HG02943 (cell line): ENCODE measurements around the gene UNC5C.
A peak's percentile ranks its signal among the peaks of the same experiment; 100 is the strongest.

Experiments
- ATAC-seq: cut with Tn5 transposase; IDR thresholded peaks from one replicate; pipeline ENCODE4 v1.9.1; 2021; ENCODE audit warnings: mild to moderate bottlenecking, low read depth, moderate library complexity; ENCODE audit not compliant: unreplicated experiment

The UNC5C gene

DNA sequence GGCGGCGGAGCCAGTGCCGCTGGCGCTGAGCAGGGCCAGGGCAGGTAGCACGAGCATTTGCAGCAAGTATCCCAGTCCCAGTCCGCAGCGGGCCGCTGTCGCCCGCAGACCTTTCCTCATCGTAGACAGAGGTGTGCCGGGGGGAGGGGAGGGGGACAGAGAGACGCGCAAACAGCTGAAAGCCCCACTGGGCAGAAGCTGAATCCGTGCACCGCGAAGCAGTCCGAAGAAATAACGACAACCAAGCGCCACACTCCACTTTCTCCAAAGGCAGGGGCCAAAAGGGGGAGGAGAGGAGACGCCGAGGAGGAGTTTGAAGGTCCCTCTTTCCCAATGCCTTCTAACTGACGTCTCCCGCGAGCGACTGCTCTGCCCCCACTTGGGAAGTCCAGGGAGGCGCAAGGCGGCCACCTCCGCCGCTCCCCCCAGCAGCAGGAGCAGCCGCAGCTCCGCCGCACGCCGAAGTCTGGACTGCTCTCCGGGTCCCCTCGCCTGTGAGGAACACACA, at the start of gene UNC5C:
Gene UNC5C (minus strand): TSS at position 236 of the 508 bp plus-strand sequence.
- no peak for ATAC-seq

- ATAC-seq = no peak
These were observed 47.9 kb upstream of the UNC5C start for GRCh38 chr4:95596676-95597075.

- no peak for ATAC-seq
These were observed 45.9 kb upstream of the UNC5C start for GRCh38 chr4:95594629-95595028.

- no peak for ATAC-seq
These were observed 45.2 kb upstream of the UNC5C start for GRCh38 chr4:95594013-95594412.

DNA sequence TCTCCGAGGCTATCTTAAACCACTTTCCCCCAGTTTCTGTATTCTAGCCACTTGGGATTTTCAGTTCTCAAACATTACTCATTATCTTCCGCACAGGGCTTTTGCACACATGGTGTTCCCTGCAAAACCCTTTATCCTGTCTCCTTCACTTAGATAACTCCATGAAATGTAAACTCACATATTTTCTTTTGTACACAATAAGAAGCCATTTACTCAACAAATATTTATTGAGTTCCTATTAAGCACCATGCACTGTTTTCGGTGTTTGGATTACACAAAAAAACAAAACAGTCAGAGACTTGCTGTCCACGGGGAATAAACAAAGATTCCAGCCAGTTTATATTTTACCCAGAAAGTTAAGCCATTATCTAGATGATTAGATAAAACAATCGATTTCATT, 42.5 kb upstream of the UNC5C start:
- ATAC-seq = no peak

GRCh38 chr4:95590615-95591014, 41.8 kb upstream of the UNC5C start:
- no peak for ATAC-seq

- no peak for ATAC-seq
These were observed 36.4 kb upstream of the UNC5C start for GRCh38 chr4:95585016-95585695.

DNA sequence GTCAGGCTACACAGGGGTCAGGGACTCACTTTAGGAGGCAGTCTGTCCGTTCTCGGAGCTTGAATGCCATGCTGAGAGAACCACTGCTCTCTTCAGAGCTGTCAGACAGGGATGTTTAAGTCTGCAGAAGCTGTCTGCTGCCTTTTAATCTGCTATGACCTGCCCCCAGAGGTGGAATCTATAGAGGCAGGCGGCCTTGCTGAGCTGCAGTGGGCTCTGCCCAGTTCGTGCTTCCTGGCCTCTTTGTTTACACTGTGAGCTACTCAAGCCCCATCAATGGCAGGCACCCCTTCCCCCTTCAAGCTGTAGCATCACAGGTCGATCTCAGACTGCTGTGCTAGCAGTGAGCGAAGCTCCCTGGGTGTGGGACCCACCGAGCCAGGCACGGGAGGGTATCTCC, 31.5 kb upstream of the UNC5C start:
- no peak for ATAC-seq

- no peak for ATAC-seq
These were observed 23.7 kb upstream of the UNC5C start for GRCh38 chr4:95572304-95572991.

DNA sequence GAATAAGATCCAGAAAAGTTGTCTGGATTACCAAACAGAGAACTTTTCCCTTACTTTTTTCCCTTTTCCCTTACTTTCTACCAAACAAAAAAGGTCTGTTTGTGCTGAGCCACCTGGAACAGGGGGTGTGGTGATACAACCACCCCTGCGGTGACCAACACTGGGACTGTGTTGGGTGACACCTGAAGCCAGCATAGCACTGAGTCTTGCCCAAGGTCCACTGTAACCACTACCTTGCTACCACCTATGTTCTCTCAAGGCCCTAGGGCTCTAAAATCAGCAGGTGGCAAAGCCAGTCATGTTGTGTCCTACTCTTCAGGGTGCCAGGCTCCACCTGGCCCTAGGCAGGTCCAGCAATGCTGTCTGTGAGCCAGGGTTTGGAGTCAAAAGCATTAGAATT, 22.8 kb upstream of the UNC5C start:
- no peak for ATAC-seq

DNA sequence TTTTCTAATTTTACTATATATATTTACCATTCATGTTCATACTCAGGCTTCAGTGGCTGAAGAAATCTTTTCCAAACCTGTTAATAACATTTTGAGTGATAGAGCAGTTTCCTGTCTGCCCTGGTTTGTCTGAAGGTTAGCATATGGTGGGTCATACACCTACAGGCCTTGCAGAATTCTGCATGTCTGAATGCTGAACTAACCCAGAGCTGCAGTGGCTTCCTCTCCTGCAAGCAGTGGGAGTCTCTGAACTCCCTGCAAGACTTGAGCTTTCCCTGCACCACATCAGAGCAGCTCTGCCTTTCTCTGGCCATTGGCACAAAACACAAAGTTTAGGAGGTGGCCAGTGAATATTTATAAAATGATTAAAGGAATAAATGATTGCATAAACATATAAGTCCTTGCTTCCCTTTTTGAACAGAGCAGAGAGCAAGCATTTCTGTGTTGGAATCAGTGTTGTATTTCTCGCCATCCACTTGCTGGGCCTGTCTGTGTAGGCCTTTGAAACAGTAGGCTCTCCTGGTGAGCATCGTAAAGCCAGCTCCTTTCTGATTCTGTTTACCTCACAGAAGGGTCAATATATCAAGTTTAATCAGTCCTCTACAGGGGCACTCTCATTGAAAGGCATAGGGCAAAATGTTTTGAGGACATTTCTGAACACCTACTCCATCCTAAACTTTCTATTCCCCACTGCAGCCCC, 15.0 kb upstream of the UNC5C start:
- no peak for ATAC-seq

- no peak for ATAC-seq
These were observed 12.0 kb upstream of the UNC5C start for GRCh38 chr4:95560774-95561173.

- no peak for ATAC-seq
These were observed 7.6 kb upstream of the UNC5C start for GRCh38 chr4:95556207-95556859.

GRCh38 chr4:95552942-95553550, 4.3 kb upstream of the UNC5C start:
- ATAC-seq = no peak

- ATAC-seq = no peak
These were observed 2.9 kb upstream of the UNC5C start for GRCh38 chr4:95551653-95552052.

DNA sequence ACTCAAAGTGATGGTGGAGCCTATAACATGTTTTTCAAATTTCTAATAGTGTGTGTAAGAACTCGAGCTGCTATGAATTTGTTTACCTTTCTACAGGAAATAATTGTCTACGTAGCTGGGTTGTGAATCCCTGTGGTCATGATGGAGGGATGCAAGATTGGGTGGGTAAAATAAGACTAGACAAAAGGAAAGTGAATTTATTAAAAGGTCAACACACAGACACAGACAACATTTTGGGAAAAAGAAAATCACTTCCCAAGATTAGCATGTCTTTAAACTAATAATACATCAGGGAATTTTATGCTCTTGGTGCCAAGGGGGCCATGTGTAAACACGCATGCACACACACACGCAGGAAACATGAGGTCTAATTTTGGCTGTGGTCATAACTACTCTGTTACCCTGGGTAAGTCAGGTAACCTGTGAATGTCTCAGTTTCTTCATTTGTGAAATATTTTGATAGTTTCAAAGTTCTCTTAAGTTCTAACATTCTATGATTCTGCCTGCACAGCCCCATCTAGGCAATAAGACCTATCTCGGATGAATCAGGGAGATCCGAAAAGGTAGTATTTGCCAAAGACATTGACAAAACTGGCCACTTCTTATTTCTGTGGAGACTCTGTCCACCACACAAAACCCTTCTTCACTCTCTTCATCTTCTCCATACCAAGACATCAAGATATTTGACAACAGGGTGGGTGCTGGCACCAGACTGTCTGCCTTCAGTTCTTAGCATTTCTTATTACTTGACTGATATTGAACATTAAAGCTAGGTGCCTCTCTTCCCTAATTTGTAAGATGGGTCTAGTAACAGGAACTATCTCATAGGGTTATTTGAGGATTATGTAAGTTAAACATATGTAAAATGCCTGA, 1.6 kb upstream of the UNC5C start:
- ATAC-seq = no peak

DNA sequence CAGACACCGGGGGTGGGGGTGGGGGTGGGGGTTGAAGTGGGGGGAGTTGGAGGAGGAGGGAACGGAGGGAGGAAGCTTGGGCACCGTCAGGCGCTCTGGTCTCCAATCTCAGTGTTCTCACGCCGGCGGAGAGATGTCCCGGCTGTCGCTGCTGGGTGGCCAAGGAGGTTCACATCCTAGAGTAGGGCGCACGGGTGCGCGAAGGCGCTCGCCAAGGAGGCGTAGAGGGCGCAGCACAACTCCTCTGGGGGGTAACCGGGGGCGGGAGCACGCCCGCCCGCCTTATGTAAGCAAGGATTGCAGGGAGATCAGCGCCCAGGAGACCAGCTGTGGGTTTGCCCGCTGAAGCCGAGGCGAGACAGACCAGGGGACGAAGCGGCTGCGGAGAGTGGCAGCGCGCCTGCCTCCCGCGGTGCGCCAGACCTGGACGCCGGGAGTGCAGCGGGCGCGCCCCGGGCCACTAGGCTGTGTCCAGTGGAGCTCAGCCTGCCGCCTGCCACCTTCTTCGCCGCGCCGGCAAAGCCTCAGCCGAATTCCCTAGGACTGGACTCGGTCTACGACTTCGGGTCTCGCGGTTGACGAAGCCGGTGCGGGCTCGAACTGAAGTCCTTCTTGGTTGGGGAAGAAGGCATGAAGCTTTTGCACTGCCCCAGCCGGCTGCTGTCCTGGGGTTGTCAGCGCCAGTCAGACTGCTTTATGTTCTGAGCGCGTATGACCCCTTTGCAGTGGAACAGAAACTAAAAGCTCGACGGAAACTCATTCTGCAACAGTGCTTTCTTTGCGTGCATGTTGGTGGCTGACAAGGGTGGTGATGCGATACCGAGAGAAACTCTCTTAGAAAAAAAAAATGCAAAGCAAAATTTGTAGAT, 707 bp upstream of the UNC5C start:
- ATAC-seq = peak; percentile 88

GRCh38 chr4:95547715-95548471, 880 bp downstream of the UNC5C start:
- no peak for ATAC-seq
